OCI-M2 (cell line): ENCODE data around the gene OXA1L.
A peak's percentile ranks its signal among the peaks of the same experiment; 100 is the strongest.
"Not testable (repeated sequence)": the region's sequence is repeated elsewhere in the genome, so short reads cannot be mapped to it uniquely, and the experiment has no call there.

ENCODE experiments used
- DNase-seq: peaks from one replicate; lab custom pipeline; 2025; ENCODE audit not compliant: unreplicated experiment; lab: John Stamatoyannopoulos, UW

The OXA1L gene

DNA sequence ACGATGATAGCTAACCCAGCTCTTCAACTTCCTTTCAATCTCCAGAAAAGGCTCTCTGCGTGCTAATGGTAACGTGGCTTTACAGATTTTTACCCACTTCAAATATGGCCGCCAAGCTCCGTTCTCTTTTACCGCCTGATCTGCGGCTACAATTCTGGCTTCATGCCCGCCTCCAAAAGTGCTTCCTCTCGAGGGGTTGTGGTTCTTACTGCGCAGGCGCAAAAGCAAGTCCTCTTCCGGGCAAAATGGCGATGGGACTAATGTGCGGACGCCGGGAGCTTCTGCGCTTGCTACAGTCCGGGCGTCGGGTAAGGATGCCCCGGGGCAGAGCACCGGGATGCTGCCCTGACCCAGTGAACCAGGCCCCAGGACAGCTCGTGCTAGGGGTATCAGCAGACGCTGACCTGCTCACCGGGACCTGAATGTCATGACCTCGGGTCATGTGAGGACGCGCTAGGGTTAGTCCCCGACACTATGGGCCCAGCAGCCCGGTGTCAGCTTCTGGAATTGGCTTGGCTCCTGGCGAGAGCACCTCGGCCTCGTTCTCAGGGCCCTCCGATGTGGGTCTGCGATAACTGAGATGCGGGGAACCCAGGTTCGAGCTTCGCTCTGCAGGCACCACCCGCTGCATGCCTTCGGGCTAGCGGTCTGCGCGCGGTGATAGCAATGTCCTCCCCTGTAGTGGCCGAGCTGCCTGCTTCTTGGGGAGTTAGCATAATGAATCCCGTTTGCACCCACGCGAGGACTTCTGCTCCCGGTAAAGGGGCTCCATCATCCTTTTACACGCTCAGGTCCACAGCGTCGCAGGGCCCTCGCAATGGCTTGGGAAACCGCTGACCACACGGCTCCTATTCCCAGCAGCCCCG lies at the start of gene OXA1L:
Gene OXA1L, plus strand, starts transcription at position 232 of the 866 bp plus-strand sequence. Its CDS starts 14 bp downstream, at position 246.
- DNase-seq = peak; percentile 87

- no peak for DNase-seq
These were observed 48.4 kb upstream of the OXA1L start for GRCh38 chr14:22718091-22718490.

- no peak for DNase-seq
These were observed 45.3 kb upstream of the OXA1L start for GRCh38 chr14:22721213-22721612.

GRCh38 chr14:22723815-22724214 lies 42.7 kb upstream of the OXA1L start:
- no peak for DNase-seq

DNA sequence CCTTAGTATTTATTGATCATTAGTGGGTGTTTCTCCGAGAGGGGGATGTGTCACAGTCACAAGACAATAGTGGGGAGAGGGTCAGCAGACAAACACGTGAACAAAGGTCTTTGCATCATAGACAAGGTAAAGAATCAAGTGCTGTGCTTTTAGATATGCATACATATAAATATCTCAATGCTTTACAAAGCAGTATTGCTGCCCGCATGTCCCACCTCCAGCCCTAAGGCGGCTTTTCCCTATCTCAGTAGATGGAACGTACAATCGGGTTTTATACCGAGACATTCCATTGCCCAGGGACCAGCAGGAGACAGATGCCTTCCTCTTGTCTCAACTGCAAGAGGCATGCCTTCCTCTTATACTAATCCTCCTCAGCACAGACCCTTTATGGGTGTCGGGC lies 41.6 kb upstream of the OXA1L start:
- not testable (repeated sequence) for DNase-seq

- not testable (repeated sequence) for DNase-seq
These were observed 41.1 kb upstream of the OXA1L start for GRCh38 chr14:22725374-22725773.

DNA sequence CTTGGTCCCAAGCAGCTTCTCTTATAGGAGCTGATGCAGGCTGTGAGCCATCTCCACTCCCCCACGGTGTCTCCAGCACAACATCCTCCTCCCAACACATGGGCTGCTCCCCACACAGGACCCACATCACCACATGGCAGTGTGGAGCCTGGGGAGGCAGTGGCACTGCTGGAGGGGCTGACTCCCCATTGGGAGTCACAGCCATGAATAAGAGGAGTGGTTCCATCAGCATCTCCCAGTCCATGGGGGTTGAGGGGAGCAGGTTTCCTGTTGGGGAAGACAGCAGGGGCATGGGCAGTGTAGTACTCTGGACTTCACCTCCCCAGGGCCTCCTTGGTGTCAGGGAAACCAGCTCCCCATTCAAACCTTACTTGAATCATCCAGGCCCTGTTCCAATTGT lies 40.5 kb upstream of the OXA1L start:
- no peak for DNase-seq

- not testable (repeated sequence) for DNase-seq
These were observed 34.4 kb upstream of the OXA1L start for GRCh38 chr14:22732062-22732461.

GRCh38 chr14:22733829-22734228 lies 32.7 kb upstream of the OXA1L start:
- no peak for DNase-seq

DNA sequence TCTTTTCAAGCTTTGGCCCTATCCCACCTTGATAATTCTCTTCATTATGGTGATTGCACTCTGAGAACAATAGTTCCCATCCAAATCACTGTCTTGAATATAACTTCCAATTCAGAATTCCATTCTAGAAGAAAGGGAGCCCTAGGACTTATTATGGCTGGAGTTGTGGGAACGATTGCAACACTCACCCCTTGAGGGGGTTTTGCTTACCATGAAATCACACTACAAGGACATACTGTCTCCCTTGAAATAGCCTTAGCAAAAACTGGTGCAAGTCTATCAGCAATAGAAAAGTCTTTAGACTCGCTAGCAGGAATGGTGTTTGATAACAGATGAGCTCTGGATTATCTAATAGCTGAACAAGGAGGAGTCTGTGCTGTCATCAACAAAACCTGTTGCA lies 31.4 kb upstream of the OXA1L start:
- no peak for DNase-seq

DNA sequence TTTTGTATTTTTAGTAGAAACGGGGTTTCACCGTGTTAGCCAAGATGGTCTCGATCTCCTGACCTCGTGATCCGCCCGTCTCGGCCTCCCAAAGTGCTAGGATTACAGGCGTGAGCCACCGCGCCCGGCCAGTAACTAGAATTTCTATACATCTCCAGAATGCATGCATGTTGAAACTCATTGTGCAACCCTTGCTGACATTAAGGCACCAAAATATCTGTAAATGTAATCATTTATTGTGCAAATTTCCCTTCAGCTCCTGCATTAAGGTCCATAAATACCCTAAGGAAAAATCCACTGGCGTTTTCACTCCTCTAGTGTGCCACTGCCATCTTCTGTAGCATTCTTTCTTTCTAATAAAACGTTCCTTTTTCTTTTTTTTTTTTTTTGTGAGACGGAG lies 30.1 kb upstream of the OXA1L start:
- not testable (repeated sequence) for DNase-seq

GRCh38 chr14:22737052-22737451 lies 29.4 kb upstream of the OXA1L start:
- no peak for DNase-seq

DNA sequence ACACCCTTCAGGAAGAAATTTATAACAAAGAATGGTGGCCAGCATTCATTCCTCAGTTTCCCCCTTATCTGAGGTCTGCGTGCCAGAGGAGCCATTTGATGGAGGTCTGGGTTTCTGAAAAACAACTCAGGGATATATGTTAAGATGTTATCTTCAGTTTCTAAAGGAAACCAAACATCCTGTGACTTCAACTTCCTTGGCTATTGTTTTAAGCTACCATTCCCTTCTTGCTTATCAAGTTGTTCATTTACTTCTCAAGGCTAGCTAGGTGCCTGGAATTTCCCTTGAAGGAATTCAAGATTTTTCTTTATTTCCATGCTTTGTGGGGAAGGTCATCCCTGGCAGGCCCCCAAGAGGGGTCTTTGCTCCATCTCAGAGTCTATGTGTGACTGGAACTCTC lies 27.1 kb upstream of the OXA1L start:
- no peak for DNase-seq

- no peak for DNase-seq
These were observed 26.5 kb upstream of the OXA1L start for GRCh38 chr14:22740020-22740419.

DNA sequence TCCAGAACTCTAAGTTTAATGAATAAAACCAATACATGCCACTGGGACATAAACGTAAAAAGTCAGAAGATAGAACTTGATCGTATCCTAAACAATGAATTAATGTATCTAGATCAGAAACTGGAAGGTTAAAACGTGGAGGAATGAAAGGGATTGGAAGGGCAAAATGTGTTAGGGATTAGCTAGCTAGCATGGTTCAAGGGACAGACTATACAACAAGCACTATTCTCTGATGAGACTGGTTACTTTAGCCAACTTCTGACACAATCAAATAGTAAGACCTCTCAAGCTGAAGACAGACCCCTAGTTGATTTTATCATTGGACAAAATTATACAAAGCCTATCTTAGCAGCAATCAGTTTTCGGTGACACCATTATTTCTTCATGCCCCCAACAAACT lies 18.7 kb upstream of the OXA1L start:
- no peak for DNase-seq

DNA sequence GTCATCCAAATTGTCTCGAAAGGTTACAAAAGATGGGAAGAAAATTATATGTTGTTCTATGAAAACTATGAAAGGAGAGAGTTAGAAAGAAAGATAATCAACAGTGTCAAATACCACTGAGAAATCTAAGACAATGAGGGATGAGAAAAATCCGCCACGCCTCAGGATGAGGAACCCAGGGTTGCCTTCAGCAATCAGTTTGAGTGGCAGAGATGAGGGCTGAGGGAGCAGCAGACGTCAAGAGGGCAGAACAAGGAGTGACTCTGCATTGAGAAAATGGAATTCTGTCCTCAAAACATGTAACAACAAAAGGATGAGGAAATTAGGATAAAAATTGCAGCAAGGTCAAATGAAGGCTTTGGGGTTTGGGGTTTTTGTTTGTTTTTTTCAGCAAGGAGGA lies 18.3 kb upstream of the OXA1L start:
- no peak for DNase-seq

DNA sequence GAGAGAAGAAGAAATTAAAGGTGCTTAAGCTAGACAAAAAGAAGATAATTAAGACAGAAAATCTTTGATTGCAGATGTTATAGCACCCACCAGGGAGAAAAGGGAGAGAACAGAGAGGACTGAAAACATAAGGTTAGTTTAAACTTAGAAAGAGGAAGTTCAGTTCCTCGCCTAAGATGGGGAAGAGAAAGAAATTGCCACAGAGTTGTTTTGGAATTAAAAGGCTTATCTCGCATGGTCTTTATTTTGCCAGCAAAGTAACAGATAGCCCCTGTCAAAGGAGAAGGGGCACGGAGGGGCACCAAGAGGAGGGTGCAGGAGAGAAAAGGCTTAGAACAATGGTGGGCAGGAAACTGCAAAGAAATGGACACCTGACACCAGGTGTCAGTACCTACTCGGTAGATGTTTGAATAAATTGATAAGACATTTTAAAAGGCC lies 17.8 kb upstream of the OXA1L start:
- peak; percentile 34 for DNase-seq

DNA sequence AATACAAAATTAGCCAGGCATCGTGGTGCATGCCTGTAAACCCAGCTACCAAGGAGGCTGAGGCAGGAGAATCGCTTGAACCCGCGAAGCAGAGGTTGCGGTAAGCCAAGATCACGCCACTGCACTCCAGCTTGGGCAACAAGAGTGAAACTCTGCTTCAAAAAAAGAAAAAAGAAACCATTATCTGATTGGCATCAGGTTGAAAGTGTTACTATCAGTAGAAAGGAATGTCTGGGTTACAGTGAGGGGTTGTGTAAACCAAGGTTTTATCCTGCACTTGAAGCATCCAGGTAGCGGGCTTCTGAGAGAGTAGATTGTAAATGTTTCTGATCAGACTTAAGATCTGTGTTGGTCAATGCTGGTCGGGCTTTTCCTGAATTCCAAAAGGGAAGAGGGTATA lies 14.1 kb upstream of the OXA1L start:
- DNase-seq = no peak

- DNase-seq = no peak
These were observed 12.9 kb upstream of the OXA1L start for GRCh38 chr14:22753586-22753985.

- DNase-seq = not testable (repeated sequence)
These were observed 8.4 kb upstream of the OXA1L start for GRCh38 chr14:22757972-22758650.

GRCh38 chr14:22761734-22762133 lies 4.8 kb upstream of the OXA1L start:
- no peak for DNase-seq

DNA sequence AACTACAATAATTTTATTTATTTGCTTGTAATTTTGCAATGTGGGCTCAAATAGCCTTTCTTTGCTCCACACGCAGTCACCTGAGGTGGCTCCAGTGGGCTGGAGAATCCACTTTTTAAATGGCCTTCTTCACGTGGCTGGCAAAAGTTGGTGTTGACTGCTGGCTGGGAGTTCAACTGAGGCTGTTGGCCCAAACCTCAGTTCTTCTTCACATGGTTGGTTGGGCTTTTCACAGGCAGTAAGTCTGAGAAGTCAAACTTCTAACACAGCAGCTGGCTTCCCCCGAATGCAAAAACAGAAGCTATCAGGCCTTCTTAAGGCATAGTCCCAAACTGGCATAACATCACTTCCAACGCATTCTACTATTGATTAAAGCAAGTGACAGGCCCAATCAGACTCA lies 2.1 kb upstream of the OXA1L start:
- no peak for DNase-seq

DNA sequence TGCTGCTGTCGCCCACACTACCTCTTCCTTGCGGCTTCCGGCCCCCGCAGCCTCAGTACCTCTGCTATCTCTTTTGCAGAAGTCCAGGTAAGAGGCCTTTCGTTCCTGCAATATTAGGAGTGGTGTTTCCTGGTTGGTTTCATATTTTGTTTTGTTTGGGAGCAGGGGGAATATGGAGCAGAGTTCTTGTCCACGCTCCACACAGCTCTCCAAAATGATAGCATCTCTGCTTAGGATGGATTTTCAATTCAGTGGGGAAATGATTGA lies 768 bp downstream of the OXA1L start:
- no peak for DNase-seq
